ENCODE results near the gene PDE10A. TPM values are rescaled to one million over a fixed set of nuclear protein-coding genes. Genes with fewer than 3 reads are reported as not detected.

Gene PDE10A
- total RNA-seq, 1 experiment from 2014 or later, result 0.31 TPM

GRCh38 chr6:165663736-165664558 lies 906 bp upstream of the PDE10A start:
- peaks cover 27 to 38% of the 10 kb centered on the region in 2 experiments for H3K4me1 Mint-ChIP-seq
- no peak overlapping the region for H3K14ac ChIP-seq (ENCODE audit: insufficient read depth, low read length)
- peaks cover 25% of the 10 kb centered on the region for H3K23me2 ChIP-seq (ENCODE audit: insufficient read length, low read depth, low read length, poor library complexity, severe bottlenecking)
- H3K4me1 ChIP-seq (ENCODE audit: insufficient read depth, low read length), result peaks cover 2% of the 10 kb centered on the region
- peaks cover 0 to 7% (median 0%) of the 10 kb centered on the region in 3 experiments; a peak in 2 of 7 replicates for H3K36me3 Mint-ChIP-seq (ENCODE audit: insufficient read depth in 1 of 3, low read depth in 3 of 3)
- H3K9ac ChIP-seq (ENCODE audit: extremely low read depth, insufficient read length, low read length), result no peak overlapping the region
- no peaks in the 10 kb centered on the region for H3K79me1 ChIP-seq (ENCODE audit: insufficient read depth, low read depth, low read length, poor library complexity, severe bottlenecking)
- H2BK20ac ChIP-seq (ENCODE audit: low read depth, low read length, poor library complexity, severe bottlenecking), result no peak overlapping the region
- H3K23ac ChIP-seq (ENCODE audit: insufficient read length, low read depth, low read length), result no peak overlapping the region
- peak overlapping the region; percentile 63 to 91 for H3K4me3 Mint-ChIP-seq
- H4K5ac ChIP-seq (ENCODE audit: insufficient read length, low read depth, low read length), result no peak overlapping the region
- no peak overlapping the region for H3K56ac ChIP-seq (ENCODE audit: insufficient read length, low read depth, low read length)
- H2AK5ac ChIP-seq (ENCODE audit: insufficient read length, low read length), result no peak overlapping the region
- H3K27ac ChIP-seq (ENCODE audit: insufficient read length, low read depth, low read length), result no peak overlapping the region
- no peak for TF ChIP-seq CTCF (conservative IDR thresholded peaks at IDR 0.05)
- no peak overlapping the region for H2BK12ac ChIP-seq (ENCODE audit: insufficient read length, low read depth, low read length)
- H3K27ac Mint-ChIP-seq, result peak overlapping the region in 1 of 3 experiments; percentile 55; a peak in 1 of 7 replicates
- no peak overlapping the region for H3K18ac ChIP-seq (ENCODE audit: insufficient read length, low read depth, low read length)
- H2BK120ac ChIP-seq (ENCODE audit: low read depth, low read length, poor library complexity, severe bottlenecking), result no peak overlapping the region
- peak overlapping the region; percentile 76 for H3K4me2 ChIP-seq (ENCODE audit: insufficient read depth, insufficient read length, low read length)
- H4K20me1 ChIP-seq (ENCODE audit: control insufficient read depth, insufficient read depth, insufficient read length), result no peaks in the 10 kb centered on the region
- H3K9me3 ChIP-seq (ENCODE audit: control insufficient read depth, low read depth, low read length), result no peaks in the 10 kb centered on the region
- DNase-seq, result peak; percentile 55
- no peak overlapping the region for H3K4ac ChIP-seq (ENCODE audit: low read depth, low read length)
- no peak overlapping the region for H3T11ph ChIP-seq (ENCODE audit: low read length)
- H2BK15ac ChIP-seq (ENCODE audit: low read depth, low read length), result no peak overlapping the region
- no CpG with 5 or more reads among the region's 48 CpGs for WGBS (ENCODE audit: extremely low coverage, insufficient read length, low lambda C conversion rate)
- no peak overlapping the region for H2AFZ ChIP-seq (ENCODE audit: low read length)
- peaks cover 54% of the 10 kb centered on the region for H3K27me3 ChIP-seq (ENCODE audit: insufficient read depth, low read length)
- peaks cover 0 to 4% of the 10 kb centered on the region in 2 experiments; a peak in 2 of 5 replicates for H3K9me3 Mint-ChIP-seq
- H3K79me2 ChIP-seq (ENCODE audit: insufficient read depth, low read length), result no peaks in the 10 kb centered on the region
- H4K91ac ChIP-seq (ENCODE audit: insufficient read length, low read depth, low read length), result no peak overlapping the region
- H3K27me3 Mint-ChIP-seq (ENCODE audit: low read depth), result peaks cover 79% of the 10 kb centered on the region
- H4K8ac ChIP-seq (replicated peaks; ENCODE audit: insufficient read length, low read depth, low read length), result no peak overlapping the region
- no peak overlapping the region for H2BK5ac ChIP-seq (ENCODE audit: insufficient read length, low read length)

Measured in H9 (cell line).